M059J (cell line): ENCODE measurements around the gene CUBN. TPM values are rescaled to one million over a fixed set of nuclear protein-coding genes. Genes with fewer than 3 reads are reported as not detected.
"Not testable (repeated sequence)": the region's sequence is repeated elsewhere in the genome, so short reads cannot be mapped to it uniquely, and the experiment has no call there.

Experiments
- DNase-seq: peaks from one replicate; pipeline ENCODE4 v3.0.0-alpha.2; 2012; ENCODE audit warnings: low read depth
- total RNA-seq: library from RNA; depleted of rRNA; stranded (reverse); fragments of >200 nt; shearing (Covaris generic); gene quantifications from 2 replicates; pipeline ENCODE4 v1.2.3, GENCODE V29; 2014

The CUBN gene
- total RNA-seq, 1 experiment from 2014 or later: 2.0 TPM

GRCh38 chr10:17013131-17013983, 116.3 kb downstream of the CUBN start:
- DNase-seq: not testable (repeated sequence)

- DNase-seq: not testable (repeated sequence)
Measured at GRCh38 chr10:17012731-17013130, 116.9 kb downstream of the CUBN start.

GRCh38 chr10:17010363-17011145, 119.1 kb downstream of the CUBN start:
- no peak for DNase-seq

GRCh38 chr10:17009212-17009700, 120.4 kb downstream of the CUBN start:
- DNase-seq: peak; percentile 81

GRCh38 chr10:17007418-17007770, 122.2 kb downstream of the CUBN start:
- DNase-seq: no peak

GRCh38 chr10:17006631-17007417, 122.8 kb downstream of the CUBN start:
- peak; percentile 81 for DNase-seq

GRCh38 chr10:17005621-17006566, 123.7 kb downstream of the CUBN start:
- peak; percentile 72 for DNase-seq

GRCh38 chr10:17004801-17005380, 124.7 kb downstream of the CUBN start:
- DNase-seq: no peak

- DNase-seq: no peak
Measured at GRCh38 chr10:17003651-17004286, 125.8 kb downstream of the CUBN start.

- DNase-seq: peak; percentile 91
Measured at GRCh38 chr10:17003151-17003550, 126.5 kb downstream of the CUBN start.

GRCh38 chr10:17001961-17002749, 127.5 kb downstream of the CUBN start:
- DNase-seq: peak; percentile 91

- DNase-seq: peak; percentile 44
Measured at GRCh38 chr10:17001297-17001744, 128.3 kb downstream of the CUBN start.

GRCh38 chr10:16999665-17000451, 129.8 kb downstream of the CUBN start:
- DNase-seq: no peak

- peak; percentile 73 for DNase-seq
Measured at GRCh38 chr10:16996530-16996964, 133.1 kb downstream of the CUBN start.

GRCh38 chr10:16995867-16996529, 133.6 kb downstream of the CUBN start:
- peak; percentile 80 for DNase-seq

GRCh38 chr10:16993186-16993585, 136.4 kb downstream of the CUBN start:
- no peak for DNase-seq

- DNase-seq: no peak
Measured at GRCh38 chr10:16992611-16993119, 136.9 kb downstream of the CUBN start.
